HepG2 (cell line): ENCODE data around the gene PRKCD. TPM values are rescaled to one million over a fixed set of nuclear protein-coding genes. Genes with fewer than 3 reads are reported as not detected.
A peak's percentile ranks its signal among the peaks of the same experiment; 100 is the strongest.

Experiments
- BHLHE40 ChIP-seq: IDR thresholded peaks from 2 replicates; pipeline ENCODE4 v1.6.1; 2011; ENCODE audit warnings: low read length, improper control_type of control experiment
- CENPT ChIP-seq: sonication (generic); formaldehyde crosslinking; IDR thresholded peaks from 2 replicates; pipeline ENCODE4 v1.8.0; 2022; ENCODE audit warnings: low read depth, mild to moderate bottlenecking, moderate library complexity, missing genetic modification reagents
- ELF1 ChIP-seq: sonication (generic); formaldehyde crosslinking; IDR thresholded peaks from 2 replicates; pipeline ENCODE4 v1.4.0; 2020; ENCODE audit warnings: missing genetic modification reagents
- HCFC1 ChIP-seq: fragments of 150-350 bp; IDR thresholded peaks from 2 replicates; pipeline ENCODE4 v1.6.1; 2014; ENCODE audit warnings: low read depth, low read length
- HDAC2 ChIP-seq: sonication (generic); formaldehyde crosslinking; IDR thresholded peaks from 2 replicates; pipeline ENCODE4 v1.4.0; 2020; ENCODE audit warnings: missing genetic modification reagents
- HNF4A ChIP-seq: sonication (generic); formaldehyde crosslinking; IDR thresholded peaks from 2 replicates; pipeline ENCODE4 v1.4.0; 2020; ENCODE audit warnings: missing genetic modification reagents
- HNRNPL ChIP-seq: fragments of 200-400 bp; formaldehyde crosslinking; IDR thresholded peaks from 2 replicates; pipeline ENCODE4 v1.6.1; 2017; ENCODE audit warnings: mild to moderate bottlenecking, low read depth, low read length
- NR2F2 ChIP-seq: IDR thresholded peaks from 2 replicates; pipeline ENCODE4 v1.6.1; 2012; ENCODE audit warnings: low read depth, inconsistent platforms, borderline replicate concordance
- RFX3 ChIP-seq: IDR thresholded peaks from 2 replicates; pipeline ENCODE4 v1.6.1; 2016; ENCODE audit warnings: missing biosample characterization, missing genetic modification reagents
- SP4 ChIP-seq: sonication (generic); formaldehyde crosslinking; IDR thresholded peaks from 2 replicates; pipeline ENCODE4 v1.8.1; 2023; ENCODE audit warnings: mild to moderate bottlenecking, missing genetic modification reagents
- TCF12 ChIP-seq, 2 experiments: fragments of 450-650 bp in 1 of 2; sonication (generic) in 1 of 2; formaldehyde crosslinking in 1 of 2; IDR thresholded peaks; 2 replicates each; pipeline versions ENCODE4 v1.6.1 to v1.8.0; 2017 to 2022; ENCODE audit warnings: antibody characterized with exemption in 1 of 2, mild to moderate bottlenecking in 1 of 2, missing genetic modification reagents in 1 of 2, moderate library complexity in 1 of 2
- THAP7 ChIP-seq: sonication (generic); formaldehyde crosslinking; IDR thresholded peaks from 2 replicates; pipeline ENCODE4 v1.8.1; 2023; ENCODE audit warnings: mild to moderate bottlenecking, missing genetic modification reagents
- XRCC5 ChIP-seq: fragments of 200-400 bp; formaldehyde crosslinking; optimal IDR thresholded peaks from 2 replicates; pipeline ENCODE3; 2017; ENCODE audit warnings: mild to moderate bottlenecking, low read length
- ZNF296 ChIP-seq: sonication (generic); formaldehyde crosslinking; conservative IDR thresholded peaks from 2 replicates; pipeline ENCODE4 v1.5.0; 2020; ENCODE audit warnings: mild to moderate bottlenecking, missing genetic modification reagents
- ZNF713 ChIP-seq: sonication (generic); formaldehyde crosslinking; IDR thresholded peaks from 2 replicates; pipeline ENCODE4 v1.4.0; 2020; ENCODE audit warnings: mild to moderate bottlenecking, missing genetic modification reagents
- polyA plus RNA-seq, 8 experiments: library from polyadenylated mRNA; depleted of rRNA in 3 of 8; stranded (reverse) in 7 of 8; unstranded in 1 of 8; fragments of >200 nt; fragmentation: Illumina TruSeq in 4 of 8; extraction: Trizol in 4 of 8; gene quantifications; 2 replicates each; pipeline versions ENCODE4 v1.2.1 to v1.2.3, GENCODE V29; 2011 to 2016; ENCODE audit warnings: low read depth in 4 of 8, missing spikeins in 1 of 8, mixed read lengths in 1 of 8; ENCODE audit not compliant: insufficient read depth in 1 of 8
- total RNA-seq, 5 experiments: library from RNA; depleted of rRNA; stranded (reverse); fragments of >200 nt; fragmentation: Illumina TruSeq; extraction: Trizol; gene quantifications; 2 replicates each; pipeline ENCODE4 v1.2.3, GENCODE V29; 2016; ENCODE audit warnings: low read depth in 1 of 5
- TF ChIP-seq, protein P1 (sequence below): sonication (generic); formaldehyde crosslinking; IDR thresholded peaks from 2 replicates; pipeline ENCODE4 v1.4.0; 2020; ENCODE audit warnings: missing genetic modification reagents, borderline replicate concordance
- TF ChIP-seq, protein P2 (sequence below), 2 experiments: sonication (generic) in 1 of 2; formaldehyde crosslinking in 1 of 2; IDR thresholded peaks; 2 replicates each; pipeline versions ENCODE4 v1.4.0 to v1.6.1; 2016 to 2020; ENCODE audit warnings: borderline replicate concordance in 1 of 2, low read depth in 1 of 2, mild to moderate bottlenecking in 1 of 2, missing genetic modification reagents in 1 of 2

PRKCD gene
- total and polyA plus RNA-seq, 2 of the 13 experiments (the other 11 are each of a cell fraction or from before 2014, with no cell fraction given) = 1.6 to 40.7 TPM

- TF ChIP-seq HCFC1 = peak; percentile 58; the same call in 1 of the 2 replicates
- TF ChIP-seq TCF12 (IDR thresholded peaks at IDR 0.05) = no peak
- TF ChIP-seq TCF12 (CRISPR knock-in tag; IDR thresholded peaks at IDR 0.05) = peak; percentile 71; the same call in 1 of the 2 replicates
- TF ChIP-seq HDAC2 (CRISPR knock-in tag) = peak; percentile 74
- TF ChIP-seq THAP7 (CRISPR knock-in tag) = no peak
- peak; percentile 80 for TF ChIP-seq SP4 (CRISPR knock-in tag)
- no peak for TF ChIP-seq HNF4A (CRISPR knock-in tag)
- TF ChIP-seq, protein P1, sequence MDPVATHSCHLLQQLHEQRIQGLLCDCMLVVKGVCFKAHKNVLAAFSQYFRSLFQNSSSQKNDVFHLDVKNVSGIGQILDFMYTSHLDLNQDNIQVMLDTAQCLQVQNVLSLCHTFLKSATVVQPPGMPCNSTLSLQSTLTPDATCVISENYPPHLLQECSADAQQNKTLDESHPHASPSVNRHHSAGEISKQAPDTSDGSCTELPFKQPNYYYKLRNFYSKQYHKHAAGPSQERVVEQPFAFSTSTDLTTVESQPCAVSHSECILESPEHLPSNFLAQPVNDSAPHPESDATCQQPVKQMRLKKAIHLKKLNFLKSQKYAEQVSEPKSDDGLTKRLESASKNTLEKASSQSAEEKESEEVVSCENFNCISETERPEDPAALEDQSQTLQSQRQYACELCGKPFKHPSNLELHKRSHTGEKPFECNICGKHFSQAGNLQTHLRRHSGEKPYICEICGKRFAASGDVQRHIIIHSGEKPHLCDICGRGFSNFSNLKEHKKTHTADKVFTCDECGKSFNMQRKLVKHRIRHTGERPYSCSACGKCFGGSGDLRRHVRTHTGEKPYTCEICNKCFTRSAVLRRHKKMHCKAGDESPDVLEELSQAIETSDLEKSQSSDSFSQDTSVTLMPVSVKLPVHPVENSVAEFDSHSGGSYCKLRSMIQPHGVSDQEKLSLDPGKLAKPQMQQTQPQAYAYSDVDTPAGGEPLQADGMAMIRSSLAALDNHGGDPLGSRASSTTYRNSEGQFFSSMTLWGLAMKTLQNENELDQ (CRISPR knock-in tag) = no peak
- no peak for TF ChIP-seq NR2F2
- TF ChIP-seq, protein P2, sequence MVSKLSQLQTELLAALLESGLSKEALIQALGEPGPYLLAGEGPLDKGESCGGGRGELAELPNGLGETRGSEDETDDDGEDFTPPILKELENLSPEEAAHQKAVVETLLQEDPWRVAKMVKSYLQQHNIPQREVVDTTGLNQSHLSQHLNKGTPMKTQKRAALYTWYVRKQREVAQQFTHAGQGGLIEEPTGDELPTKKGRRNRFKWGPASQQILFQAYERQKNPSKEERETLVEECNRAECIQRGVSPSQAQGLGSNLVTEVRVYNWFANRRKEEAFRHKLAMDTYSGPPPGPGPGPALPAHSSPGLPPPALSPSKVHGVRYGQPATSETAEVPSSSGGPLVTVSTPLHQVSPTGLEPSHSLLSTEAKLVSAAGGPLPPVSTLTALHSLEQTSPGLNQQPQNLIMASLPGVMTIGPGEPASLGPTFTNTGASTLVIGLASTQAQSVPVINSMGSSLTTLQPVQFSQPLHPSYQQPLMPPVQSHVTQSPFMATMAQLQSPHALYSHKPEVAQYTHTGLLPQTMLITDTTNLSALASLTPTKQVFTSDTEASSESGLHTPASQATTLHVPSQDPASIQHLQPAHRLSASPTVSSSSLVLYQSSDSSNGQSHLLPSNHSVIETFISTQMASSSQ (IDR thresholded peaks at IDR 0.05; ENCODE audit: low read depth) = no peak
- TF ChIP-seq, protein P2 (CRISPR knock-in tag; IDR thresholded peaks at IDR 0.05; ENCODE audit: borderline replicate concordance) = peak; percentile 49; the same call in 1 of the 2 replicates
- TF ChIP-seq ZNF296 (CRISPR knock-in tag) = 0 out of 2 replicates have a peak, but pooled peaks have one; percentile 55
- TF ChIP-seq ZNF713 (CRISPR knock-in tag) = 0 out of 2 replicates have a peak, but pooled peaks have one; percentile 45
- TF ChIP-seq XRCC5 = peak; percentile 73
- TF ChIP-seq RFX3 (CRISPR knock-in tag) = no peak
- no peak for TF ChIP-seq CENPT
- TF ChIP-seq ELF1 (CRISPR knock-in tag) = peak; percentile 97
- TF ChIP-seq BHLHE40 = no peak; the same call in 1 of the 2 replicates
- 0 out of 2 replicates have a peak, but pooled peaks have one; percentile 55 for TF ChIP-seq HNRNPL
Observed at GRCh38 chr3:53130179-53131061, 30.6 kb upstream of the PRKCD start, which contains the start of gene RFT1 (continued).
